A375 (cell line): ENCODE data around the gene GIMAP2. TPM values are rescaled to one million over a fixed set of nuclear protein-coding genes. Genes with fewer than 3 reads are reported as not detected.

ENCODE experiments used
- total RNA-seq: library from RNA; depleted of rRNA; stranded (reverse); fragments of >200 nt; shearing (Covaris generic); gene quantifications from 2 replicates; pipeline ENCODE4 v1.2.3, GENCODE V29; 2014; rRNA removed

GIMAP2 gene
- 3.0 and 3.8 TPM in 2 replicates for total RNA-seq

DNA sequence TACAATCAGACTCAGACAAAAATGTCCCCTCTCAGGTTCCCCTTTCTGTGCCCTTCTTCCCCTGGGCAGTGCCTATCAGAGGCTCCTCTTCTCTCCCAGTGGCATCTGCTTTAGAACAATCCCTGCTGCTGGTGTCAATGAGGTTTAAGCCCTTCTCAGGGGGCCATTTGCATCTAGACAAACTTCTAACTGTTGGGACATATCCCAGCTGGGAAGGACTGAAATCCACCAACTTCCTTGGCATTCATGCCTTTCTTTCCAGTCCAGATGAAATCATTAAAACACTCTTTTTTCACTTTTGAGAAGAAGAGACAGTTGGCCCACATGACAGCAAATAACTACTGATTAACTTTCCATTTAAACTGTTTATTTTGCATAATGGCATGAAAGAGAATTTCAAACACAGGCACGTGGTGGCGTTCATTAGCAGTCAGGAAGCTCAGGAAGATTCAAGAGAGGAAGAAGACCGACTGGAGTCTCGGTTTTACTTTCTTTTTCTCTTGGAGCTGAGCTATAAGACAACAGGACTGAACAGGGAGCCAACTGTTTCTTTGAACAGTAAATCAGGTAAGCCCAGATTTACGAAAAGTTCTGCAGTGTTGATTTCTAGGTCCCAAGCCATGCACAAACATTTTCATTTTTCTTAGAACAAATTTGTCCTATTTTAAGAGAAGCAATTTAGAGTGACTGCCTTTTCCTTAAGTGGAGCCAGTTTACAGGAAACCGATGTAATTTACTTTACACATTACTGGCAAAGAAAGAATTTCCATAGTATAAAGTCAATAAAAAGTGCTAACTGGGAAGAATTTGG lies at the start of gene GIMAP2:
Gene GIMAP2 (plus strand): TSS at position 488 of the 811 bp plus-strand sequence. CDS start 1,354 bp downstream, outside the sequence.

GRCh38 chr7:150716368-150716767 lies 30.9 kb downstream of the GIMAP2 start, which contains the start of gene GIMAP1:
Gene GIMAP1, plus strand, starts transcription at chr7:150716613. Its CDS starts 2,435 bp downstream, at chr7:150719048.

GRCh38 chr7:150737265-150738055 lies 52.0 kb downstream of the GIMAP2 start, which contains the start of gene GIMAP5:
Gene GIMAP5, plus strand, starts transcription at chr7:150737418. Its CDS starts 3,467 bp downstream, at chr7:150740885.

Other genes with a start within 250 kb of the GIMAP2 start
- not detected in 2 replicates for gene GIMAP8, start 235.1 kb upstream of the GIMAP2 start, total RNA-seq
- not detected in 2 replicates for gene GIMAP7, start 170.8 kb upstream of the GIMAP2 start, total RNA-seq
- 0.15 TPM in 1 of 2 replicates, not detected in the other for gene GIMAP4, start 118.3 kb upstream of the GIMAP2 start, total RNA-seq
- 0.04 and 0.05 TPM in 2 replicates for gene GIMAP6, start 53.3 kb upstream of the GIMAP2 start, total RNA-seq
- not detected in 2 replicates for gene GIMAP1, start 30.9 kb downstream of the GIMAP2 start, total RNA-seq
- gene GIMAP5, start 51.7 kb downstream of the GIMAP2 start, total RNA-seq, result not detected in 2 replicates
- gene TMEM176B, start 114.7 kb downstream of the GIMAP2 start, total RNA-seq, result not detected in 2 replicates
- not detected in 2 replicates for gene TMEM176A, start 115.1 kb downstream of the GIMAP2 start, total RNA-seq
- 0.08 TPM in 1 of 2 replicates, not detected in the other for gene AOC1, start 166.8 kb downstream of the GIMAP2 start, total RNA-seq